Fibroblast of pulmonary artery (primary cell): ENCODE data around the gene HOXC9.

Experiments
- DNase-seq: peaks from one replicate; pipeline ENCODE4 v3.0.0-alpha.2; 2010; ENCODE audit warnings: low read depth
- H3K4me3 ChIP-seq: replicated peaks from 2 replicates; pipeline ENCODE4 v1.5.1; 2011; ENCODE audit warnings: low read depth, mild to moderate bottlenecking, control low read depth, low read length, moderate library complexity
- TF ChIP-seq, protein P1 (sequence below): IDR thresholded peaks from 2 replicates; pipeline ENCODE4 v1.5.1; 2011; ENCODE audit warnings: mild to moderate bottlenecking, control low read depth, low read length, inconsistent platforms; ENCODE audit errors: missing control alignments

HOXC9 gene

GRCh38 chr12:54033106-54033979 is 33.4 kb downstream of the HOXC9 start:
- DNase-seq = no peak
- TF ChIP-seq, protein P1, sequence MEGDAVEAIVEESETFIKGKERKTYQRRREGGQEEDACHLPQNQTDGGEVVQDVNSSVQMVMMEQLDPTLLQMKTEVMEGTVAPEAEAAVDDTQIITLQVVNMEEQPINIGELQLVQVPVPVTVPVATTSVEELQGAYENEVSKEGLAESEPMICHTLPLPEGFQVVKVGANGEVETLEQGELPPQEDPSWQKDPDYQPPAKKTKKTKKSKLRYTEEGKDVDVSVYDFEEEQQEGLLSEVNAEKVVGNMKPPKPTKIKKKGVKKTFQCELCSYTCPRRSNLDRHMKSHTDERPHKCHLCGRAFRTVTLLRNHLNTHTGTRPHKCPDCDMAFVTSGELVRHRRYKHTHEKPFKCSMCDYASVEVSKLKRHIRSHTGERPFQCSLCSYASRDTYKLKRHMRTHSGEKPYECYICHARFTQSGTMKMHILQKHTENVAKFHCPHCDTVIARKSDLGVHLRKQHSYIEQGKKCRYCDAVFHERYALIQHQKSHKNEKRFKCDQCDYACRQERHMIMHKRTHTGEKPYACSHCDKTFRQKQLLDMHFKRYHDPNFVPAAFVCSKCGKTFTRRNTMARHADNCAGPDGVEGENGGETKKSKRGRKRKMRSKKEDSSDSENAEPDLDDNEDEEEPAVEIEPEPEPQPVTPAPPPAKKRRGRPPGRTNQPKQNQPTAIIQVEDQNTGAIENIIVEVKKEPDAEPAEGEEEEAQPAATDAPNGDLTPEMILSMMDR = no peak

DNA sequence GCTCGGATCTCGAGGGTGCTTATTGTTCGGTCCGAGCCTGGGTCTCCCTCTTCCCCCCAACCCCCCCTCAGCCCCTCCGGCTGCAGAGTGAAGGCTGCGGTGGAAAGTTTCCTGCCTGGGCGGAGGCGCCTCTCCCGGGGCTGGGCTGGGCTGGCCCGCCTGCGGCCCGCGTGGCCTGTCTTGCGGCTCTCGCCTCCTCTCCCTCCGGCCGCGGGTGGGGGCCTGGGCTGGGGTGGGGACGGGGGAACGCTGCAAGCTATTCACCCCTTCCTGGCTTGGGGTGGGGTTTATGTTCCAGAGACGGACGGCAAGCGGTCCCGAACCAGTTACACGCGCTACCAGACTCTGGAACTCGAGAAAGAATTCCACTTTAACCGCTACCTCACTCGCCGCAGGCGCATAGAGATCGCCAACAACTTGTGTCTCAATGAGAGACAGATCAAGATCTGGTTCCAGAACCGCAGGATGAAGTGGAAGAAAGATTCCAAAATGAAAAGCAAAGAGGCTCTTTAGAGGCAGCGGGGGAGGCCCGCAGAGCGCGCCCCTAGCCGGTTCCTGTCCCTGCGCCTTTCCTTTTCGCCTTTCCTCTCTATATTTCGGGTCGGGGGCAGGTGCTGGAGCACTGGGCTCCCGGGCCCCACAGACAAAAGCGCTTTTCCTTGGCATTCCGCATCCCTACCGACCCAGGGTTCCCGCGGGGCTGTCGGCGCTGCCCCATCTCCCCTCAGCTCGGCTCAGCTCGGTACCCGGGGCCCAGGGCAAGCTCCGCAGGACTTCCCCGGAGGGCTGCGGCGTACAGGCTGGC is 34.2 kb downstream of the HOXC9 start:
- no peak overlapping the region for H3K4me3 ChIP-seq
- TF ChIP-seq, protein P1 = no peak
- DNase-seq = no peak

More at GRCh38 chr12:54033106-54033979, 33.4 kb downstream of the HOXC9 start:
- peak overlapping the region; percentile 23 for H3K4me3 ChIP-seq

DNA sequence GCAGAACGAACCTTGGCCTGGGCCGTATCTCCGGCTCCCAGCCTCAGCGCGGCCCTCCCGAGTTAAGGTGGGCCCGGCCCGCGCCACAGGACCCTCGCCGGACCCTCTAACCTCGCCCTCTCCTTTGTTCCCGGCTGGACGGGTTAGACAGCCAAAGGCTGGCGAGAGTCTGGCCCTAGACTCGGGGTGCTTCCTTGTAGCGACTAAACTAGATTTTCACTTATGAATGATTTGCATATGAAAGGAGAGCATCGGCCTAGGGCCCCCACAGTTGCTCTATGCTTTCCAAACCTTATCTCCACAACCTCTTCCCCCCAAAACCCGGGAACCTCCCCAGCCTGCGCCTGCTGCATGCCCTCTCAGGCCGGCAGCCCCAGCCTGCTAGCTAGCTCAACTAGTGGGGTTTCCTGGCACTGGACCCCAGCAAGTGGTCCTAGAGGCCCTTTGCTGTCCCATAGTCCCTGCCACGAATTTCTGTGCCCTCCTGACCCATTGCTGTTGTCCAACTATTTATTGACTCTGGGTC is 34.9 kb downstream of the HOXC9 start:
- TF ChIP-seq, protein P1 = no peak
- no peak overlapping the region for H3K4me3 ChIP-seq
- DNase-seq = no peak

- TF ChIP-seq, protein P1 = no peak
- DNase-seq = no peak
- H3K4me3 ChIP-seq = no peak overlapping the region
Observed at GRCh38 chr12:54035568-54036264, 35.8 kb downstream of the HOXC9 start.

GRCh38 chr12:54036620-54037359 is 36.8 kb downstream of the HOXC9 start:
- no peak overlapping the region for H3K4me3 ChIP-seq
- DNase-seq = no peak
- TF ChIP-seq, protein P1 = no peak
